ENCODE results near the gene DNAJC21.

DNAJC21 gene

GRCh38 chr5:34959323-34959722 lies 30.0 kb downstream of the DNAJC21 start:
- TF ChIP-seq SIN3A (IDR thresholded peaks at IDR 0.05; ENCODE audit: borderline replicate concordance, insufficient read depth, low read length) (no peak), FOXP2 (optimal IDR thresholded peaks at IDR 0.05; ENCODE audit: borderline replicate concordance, extremely low read depth, extremely low read length, insufficient read depth) (no peak), POLR2AphosphoS5 (IDR thresholded peaks at IDR 0.05; ENCODE audit: low read depth, low read length) (no peak), TAF1 (IDR thresholded peaks at IDR 0.05; ENCODE audit: borderline replicate concordance, insufficient read depth, low read length) (no peak), REST (IDR thresholded peaks at IDR 0.05; ENCODE audit: insufficient read depth in 1 of 2, low read depth in 2 of 2, low read length in 2 of 2) (no peak)

GRCh38 chr5:34967540-34967939 lies 38.2 kb downstream of the DNAJC21 start:
- no peak for TF ChIP-seq FOXP2 (optimal IDR thresholded peaks at IDR 0.05; ENCODE audit: borderline replicate concordance, extremely low read depth, extremely low read length, insufficient read depth)
- no peak for TF ChIP-seq POLR2AphosphoS5 (IDR thresholded peaks at IDR 0.05; ENCODE audit: low read depth, low read length)
- no peak for TF ChIP-seq SIN3A (IDR thresholded peaks at IDR 0.05; ENCODE audit: borderline replicate concordance, insufficient read depth, low read length)
- TF ChIP-seq REST (IDR thresholded peaks at IDR 0.05; ENCODE audit: insufficient read depth in 1 of 2, low read depth in 2 of 2, low read length in 2 of 2): no peak
- no peak for TF ChIP-seq TAF1 (IDR thresholded peaks at IDR 0.05; ENCODE audit: borderline replicate concordance, insufficient read depth, low read length)

GRCh38 chr5:34968258-34968657 lies 38.9 kb downstream of the DNAJC21 start:
- TF ChIP-seq TAF1 (IDR thresholded peaks at IDR 0.05; ENCODE audit: borderline replicate concordance, insufficient read depth, low read length) (no peak), REST (IDR thresholded peaks at IDR 0.05; ENCODE audit: insufficient read depth in 1 of 2, low read depth in 2 of 2, low read length in 2 of 2) (no peak)

GRCh38 chr5:34970552-34970951 lies 41.2 kb downstream of the DNAJC21 start:
- TF ChIP-seq POLR2AphosphoS5 (IDR thresholded peaks at IDR 0.05; ENCODE audit: low read depth, low read length): no peak
- no peak for TF ChIP-seq REST (IDR thresholded peaks at IDR 0.05; ENCODE audit: insufficient read depth in 1 of 2, low read depth in 2 of 2, low read length in 2 of 2)
- TF ChIP-seq SIN3A (IDR thresholded peaks at IDR 0.05; ENCODE audit: borderline replicate concordance, insufficient read depth, low read length): no peak
- no peak for TF ChIP-seq FOXP2 (optimal IDR thresholded peaks at IDR 0.05; ENCODE audit: borderline replicate concordance, extremely low read depth, extremely low read length, insufficient read depth)
- no peak for TF ChIP-seq TAF1 (IDR thresholded peaks at IDR 0.05; ENCODE audit: borderline replicate concordance, insufficient read depth, low read length)

- TF ChIP-seq REST (IDR thresholded peaks at IDR 0.05; ENCODE audit: insufficient read depth in 1 of 2, low read depth in 2 of 2, low read length in 2 of 2) (no peak), POLR2AphosphoS5 (IDR thresholded peaks at IDR 0.05; ENCODE audit: low read depth, low read length) (no peak), FOXP2 (optimal IDR thresholded peaks at IDR 0.05; ENCODE audit: borderline replicate concordance, extremely low read depth, extremely low read length, insufficient read depth) (no peak), TAF1 (IDR thresholded peaks at IDR 0.05; ENCODE audit: borderline replicate concordance, insufficient read depth, low read length) (no peak), SIN3A (IDR thresholded peaks at IDR 0.05; ENCODE audit: borderline replicate concordance, insufficient read depth, low read length) (no peak)
Observed at GRCh38 chr5:34976347-34976746, 47.0 kb downstream of the DNAJC21 start.
